ENCODE results near the gene LRCH3.
"Not testable (repeated sequence)": the region's sequence is repeated elsewhere in the genome, so short reads cannot be mapped to it uniquely, and the experiment has no call there.

Gene LRCH3

DNA sequence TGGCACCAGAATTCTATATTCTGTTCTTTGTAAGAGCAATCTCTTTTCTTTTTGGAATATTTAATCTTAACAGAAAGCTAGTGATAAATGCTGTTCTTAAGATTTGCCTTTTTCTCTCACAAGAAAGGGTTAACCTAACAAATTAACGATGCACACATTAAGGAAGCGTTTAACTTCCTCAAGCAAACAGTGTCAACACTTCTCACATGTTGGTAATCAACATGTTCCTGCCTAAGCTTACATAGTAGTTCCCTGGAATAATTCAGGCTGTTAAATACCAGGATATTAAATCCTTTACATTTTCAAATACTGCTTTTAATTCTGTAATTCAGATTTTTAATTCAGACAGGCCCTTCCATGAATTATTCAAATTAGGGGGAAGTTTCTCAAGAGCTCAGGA lies 91.5 kb downstream of the LRCH3 start:
- no peak for DNase-seq (ENCODE audit: low read depth in 2 of 2)

DNA sequence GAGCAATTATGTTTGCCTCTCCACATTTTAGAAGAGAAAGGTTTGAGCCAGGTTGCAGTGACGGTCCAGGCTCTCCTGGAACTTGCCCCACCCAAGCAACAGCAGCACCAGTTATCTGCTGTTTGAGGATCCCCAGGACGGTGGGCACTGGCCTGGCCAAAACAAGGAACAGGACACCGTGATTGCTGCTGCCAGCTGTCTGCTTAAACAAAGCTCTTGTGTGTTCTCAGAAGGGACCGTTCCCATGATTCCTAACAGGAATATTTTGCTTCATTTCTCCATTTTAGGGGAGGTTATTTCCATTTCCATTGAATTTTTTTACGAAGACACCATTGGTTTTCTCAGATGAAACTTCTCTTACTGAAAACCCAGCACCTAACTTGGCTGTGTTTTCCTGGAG lies 92.5 kb downstream of the LRCH3 start:
- no peak for DNase-seq (ENCODE audit: low read depth in 2 of 2)

DNA sequence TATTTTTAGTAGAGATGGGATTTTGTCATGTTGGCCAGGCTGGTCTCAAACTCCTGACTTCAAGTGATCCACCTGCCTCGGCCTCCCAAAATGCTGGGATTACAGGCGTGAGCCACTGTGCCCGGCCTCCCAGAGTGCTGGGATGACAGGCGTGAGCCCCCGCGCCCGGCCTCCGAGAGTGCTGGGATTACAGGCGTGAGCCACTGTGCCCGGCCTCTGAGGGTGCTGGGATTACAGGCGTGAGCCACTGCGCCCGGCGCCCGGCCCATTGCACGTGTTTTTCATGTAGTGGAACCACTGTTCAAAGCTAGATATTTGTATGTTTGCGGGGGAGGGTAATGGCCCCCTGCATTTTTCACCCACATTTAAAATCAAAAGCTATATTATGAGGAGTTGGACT lies 93.3 kb downstream of the LRCH3 start:
- not testable (repeated sequence) for DNase-seq (ENCODE audit: low read depth in 2 of 2)

DNA sequence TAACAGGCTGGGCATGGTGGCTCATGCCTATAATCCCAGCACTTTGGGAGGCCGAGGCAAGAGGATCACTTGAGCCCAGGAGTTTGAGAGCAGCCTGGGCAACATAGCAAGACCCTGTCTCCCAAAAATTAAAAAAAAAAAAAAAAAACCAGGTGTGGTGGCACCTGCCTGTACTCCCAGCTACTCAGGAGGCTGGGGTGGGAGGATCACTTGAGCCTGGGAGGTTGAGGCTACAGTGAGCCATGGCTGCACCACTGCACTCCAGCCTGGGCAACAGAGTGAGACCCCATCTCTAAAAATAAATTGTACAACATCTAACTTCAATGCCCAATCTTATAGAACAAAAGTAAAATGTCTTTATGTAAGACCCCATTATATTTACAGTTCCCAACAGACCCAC lies 95.0 kb downstream of the LRCH3 start:
- DNase-seq (ENCODE audit: low read depth in 2 of 2): not testable (repeated sequence)

DNA sequence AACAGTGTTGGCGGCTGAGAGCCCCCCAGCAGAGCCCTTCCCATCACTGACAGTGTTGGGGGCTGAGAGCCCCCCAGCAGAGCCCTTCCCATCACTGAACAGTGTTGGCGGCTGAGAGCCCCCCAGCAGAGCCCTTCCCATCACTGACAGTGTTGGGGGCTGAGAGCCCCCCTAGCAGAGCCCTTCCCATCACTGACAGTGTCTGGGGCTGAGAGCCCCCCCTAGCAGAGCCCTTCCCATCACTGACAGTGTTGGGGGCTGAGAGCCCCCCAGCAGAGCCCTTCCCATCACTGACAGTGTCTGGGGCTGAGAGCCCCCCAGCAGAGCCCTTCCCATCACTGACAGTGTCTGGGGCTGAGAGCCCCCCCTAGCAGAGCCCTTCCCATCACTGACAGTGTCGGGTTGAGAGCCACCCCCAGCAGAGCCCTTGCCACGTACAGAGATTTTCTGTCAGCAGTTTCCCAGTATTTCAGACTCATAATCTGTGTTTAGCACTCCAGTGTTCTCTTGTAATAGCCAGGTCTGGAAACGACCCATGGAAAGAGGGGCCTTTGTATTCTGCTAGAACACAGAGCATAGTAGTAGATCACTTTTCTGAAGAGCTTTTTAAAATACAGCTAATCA lies 96.5 kb downstream of the LRCH3 start:
- DNase-seq (ENCODE audit: low read depth in 2 of 2): not testable (repeated sequence)

DNA sequence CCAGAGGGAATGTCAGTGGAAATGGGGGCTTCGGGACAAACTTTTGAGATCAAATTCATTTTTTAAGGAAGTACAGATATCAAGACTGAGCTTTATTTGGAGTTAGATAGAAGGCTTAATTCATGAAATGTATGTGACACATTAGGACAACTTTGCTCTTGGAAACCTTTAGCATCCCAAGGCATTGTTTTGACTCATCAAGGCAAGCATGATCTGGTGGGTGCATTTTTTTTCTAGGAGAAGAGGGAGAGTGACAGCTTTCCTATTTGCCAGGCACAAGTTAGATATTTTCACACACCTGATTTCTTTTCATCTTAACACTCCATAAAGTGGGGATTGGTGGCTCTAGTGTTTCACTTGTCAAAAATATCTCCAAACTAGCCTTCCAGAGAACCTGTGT lies 97.5 kb downstream of the LRCH3 start:
- DNase-seq (ENCODE audit: low read depth in 2 of 2): no peak

DNA sequence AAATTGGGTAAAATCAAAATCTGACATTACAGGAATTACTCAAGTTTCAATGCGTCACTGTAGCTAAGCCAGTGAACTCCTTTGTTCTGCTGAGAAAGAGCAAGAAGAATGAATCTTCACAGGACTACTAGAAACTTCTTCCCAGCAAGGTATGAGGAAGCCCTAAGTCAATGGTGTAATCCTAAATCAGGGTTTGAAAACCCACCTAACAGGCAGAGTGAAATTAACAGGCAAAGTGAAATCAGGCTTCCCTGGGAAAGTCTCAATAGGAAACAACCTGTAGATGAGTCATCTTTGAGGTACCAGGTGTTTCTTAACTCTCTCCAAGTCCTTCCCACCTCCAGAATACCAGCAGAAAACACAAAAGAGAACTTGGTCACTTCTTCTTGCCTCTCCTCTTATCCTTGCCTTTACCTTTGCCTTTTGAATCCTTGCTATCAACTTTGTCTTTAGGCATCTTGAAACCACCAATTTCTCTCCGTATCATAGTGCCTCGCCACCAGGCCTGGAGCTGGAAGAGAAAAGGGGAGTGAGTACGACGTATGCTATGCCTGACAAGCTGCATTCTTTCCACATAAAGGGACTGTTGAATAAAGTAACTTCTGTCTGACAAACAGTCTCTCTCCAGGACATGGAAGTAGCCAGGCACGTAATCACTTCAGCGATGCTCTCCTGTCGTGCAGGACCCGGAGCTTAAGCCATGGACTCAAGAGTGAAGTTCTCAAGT lies 98.3 kb downstream of the LRCH3 start:
- DNase-seq (ENCODE audit: low read depth in 2 of 2): no peak

DNA sequence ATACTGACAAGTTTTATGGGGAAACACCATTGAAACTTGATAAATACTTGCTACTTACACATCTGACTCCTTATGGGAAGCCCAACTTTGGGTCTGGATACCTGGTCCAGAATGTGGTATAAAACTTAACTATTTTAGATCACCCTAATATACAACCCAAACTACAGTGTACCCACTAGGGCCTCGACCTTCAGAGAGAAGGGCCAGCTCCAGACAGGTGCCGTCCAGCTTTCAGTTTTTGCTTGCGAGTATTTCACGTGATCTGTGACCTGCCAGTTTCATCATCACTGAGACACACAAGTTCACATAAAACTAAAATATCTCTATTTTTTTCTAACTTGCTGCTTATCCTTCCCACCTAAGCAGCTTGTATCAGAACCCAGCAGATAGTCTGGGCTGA lies 99.6 kb downstream of the LRCH3 start:
- DNase-seq (ENCODE audit: low read depth in 2 of 2): no peak

DNA sequence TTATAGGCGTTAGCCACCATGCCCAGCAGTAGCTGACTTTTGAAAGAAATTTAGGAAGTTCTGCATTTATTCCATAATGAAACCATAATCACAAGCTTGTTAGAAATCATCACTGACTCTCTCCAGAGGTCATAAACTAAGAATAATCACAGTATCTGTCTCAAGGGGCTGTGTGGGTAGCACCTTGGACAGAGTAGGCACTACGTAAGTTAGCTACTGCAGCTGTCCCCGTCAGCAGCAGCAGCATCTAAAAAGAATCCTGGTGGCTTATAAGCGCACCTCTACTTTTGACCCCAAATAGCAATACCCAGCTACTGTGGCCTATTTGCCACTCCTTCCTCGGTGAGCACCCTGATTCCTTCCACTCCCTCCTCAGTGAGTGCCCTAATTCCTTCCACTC lies 101.1 kb downstream of the LRCH3 start:
- no peak for DNase-seq (ENCODE audit: low read depth in 2 of 2)

DNA sequence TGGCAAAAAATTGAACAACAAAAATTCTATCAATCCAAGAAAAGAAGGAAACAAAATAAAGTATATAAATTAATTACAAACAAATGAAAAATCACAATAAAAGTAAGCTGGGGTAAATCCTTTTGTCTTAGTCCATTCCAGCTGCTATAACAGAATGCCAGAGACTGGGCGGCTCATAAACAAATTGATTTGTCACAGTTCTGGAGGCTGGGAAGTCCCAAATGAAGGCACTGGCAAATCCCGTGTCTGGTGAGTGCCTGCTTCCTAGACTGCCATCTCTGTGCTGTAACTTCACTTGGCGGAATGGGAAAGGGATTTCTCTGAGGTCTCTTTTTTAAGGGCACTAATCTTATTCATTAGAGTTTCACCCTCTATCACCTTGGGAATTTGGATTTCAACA lies 105.4 kb downstream of the LRCH3 start:
- no peak for DNase-seq (ENCODE audit: low read depth in 2 of 2)

DNA sequence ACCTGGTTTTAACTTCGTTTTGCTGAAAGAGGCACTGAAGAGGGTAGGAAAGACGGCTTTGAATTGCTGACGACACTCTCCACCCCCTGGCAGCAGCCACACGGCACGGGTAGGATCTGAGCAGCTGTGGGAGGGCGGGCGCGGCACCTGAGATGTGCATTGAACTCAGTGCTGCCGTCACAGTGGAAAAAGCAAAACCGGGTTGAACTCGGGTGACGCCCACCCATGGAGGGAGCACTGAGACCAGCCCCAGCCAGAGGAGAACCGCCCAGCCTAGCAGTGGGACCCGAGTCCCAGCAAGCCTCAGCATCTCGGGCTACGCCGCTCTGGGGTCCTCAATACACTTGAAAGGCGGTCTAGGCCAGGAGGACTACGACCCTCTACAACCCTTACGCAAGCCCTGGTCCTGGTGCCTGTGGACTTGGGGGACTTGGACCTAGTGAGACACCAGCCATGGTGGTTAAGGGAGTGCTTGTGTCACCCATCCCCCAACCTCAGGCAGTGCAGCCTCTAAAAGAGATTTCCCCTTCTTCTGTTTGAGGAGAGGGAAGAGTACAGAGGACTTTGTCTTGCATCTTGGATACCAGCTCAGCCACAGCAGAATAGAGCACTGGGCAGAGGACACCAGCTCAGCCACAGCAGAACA lies 108.9 kb downstream of the LRCH3 start:
- DNase-seq (ENCODE audit: low read depth in 2 of 2): no peak

DNA sequence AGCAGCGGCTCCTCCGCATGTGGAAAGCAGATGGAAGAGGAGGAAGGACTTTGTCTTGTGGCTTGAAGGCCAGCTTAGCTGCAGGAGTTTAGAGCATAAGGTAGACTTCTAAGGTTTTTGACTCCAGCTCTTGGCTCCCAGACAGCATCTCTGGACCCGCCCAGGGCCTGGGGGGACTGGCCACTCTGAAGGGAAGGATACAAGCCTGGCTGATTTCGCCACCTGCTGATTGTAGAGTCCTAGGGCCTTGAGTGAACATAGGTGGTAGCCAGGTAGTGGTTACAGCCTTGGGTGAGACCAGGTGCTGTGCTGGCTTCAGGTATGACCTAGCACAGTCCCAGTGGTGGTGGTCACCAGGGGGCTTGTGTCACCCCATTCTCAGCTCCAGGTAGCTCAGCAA lies 110.6 kb downstream of the LRCH3 start:
- DNase-seq (ENCODE audit: low read depth in 2 of 2): no peak

DNA sequence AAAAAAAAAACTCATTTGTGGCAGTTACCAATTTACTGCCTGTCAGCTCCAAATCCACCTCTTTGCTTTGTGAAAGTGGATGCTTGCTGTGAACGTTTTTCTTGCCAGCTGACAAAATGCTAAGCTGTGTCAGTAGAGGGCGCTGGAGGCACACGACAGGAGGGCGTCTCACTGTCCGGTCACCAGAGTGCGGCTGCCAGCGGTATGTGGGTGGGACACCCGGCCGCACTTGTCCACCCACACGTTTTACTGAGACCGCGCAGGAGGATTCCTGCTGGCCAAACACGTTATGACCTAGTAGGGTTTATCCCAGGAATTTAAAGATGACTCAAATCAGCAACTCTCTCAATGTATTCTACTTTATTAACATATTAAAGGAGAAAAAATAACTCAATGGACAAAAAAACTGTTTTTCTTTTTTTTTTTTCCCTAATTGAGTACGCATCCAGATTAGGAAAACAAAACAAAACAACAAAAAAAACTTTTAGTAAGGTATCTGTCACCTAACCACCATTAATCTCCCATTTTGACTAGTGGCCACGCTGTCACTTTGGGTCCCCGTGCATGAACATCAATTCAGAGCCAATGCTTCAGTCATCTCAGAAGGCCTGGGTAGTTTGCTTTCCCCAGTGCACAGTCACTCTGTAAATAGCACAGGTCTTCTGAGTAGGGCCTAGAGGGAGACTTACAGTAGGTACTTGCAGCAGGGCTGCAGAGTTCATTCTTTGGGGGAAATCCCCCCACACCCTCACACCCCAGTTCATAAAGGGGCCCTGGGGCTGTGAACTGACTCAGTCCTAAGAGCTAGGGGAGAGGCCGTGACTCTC lies 115.2 kb downstream of the LRCH3 start:
- peak; percentile 55 to 57 for DNase-seq (ENCODE audit: low read depth in 2 of 2)

DNA sequence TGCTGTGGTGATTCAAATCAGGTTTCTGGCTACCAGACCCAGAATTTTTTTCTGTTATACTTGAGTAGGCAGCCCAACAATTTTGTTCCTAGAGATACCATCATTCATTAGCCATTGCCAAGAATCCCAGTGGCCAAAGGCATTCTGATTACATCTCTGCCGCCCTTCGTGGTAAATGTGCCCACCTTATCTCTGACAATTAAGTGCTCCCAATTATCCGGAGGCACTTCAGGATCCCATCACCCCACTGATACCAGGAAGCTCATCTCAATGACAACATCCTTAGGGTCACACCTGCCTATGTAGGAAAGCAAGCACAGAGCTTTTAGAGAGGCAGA lies 115.8 kb downstream of the LRCH3 start:
- DNase-seq (ENCODE audit: low read depth in 2 of 2): no peak

DNA sequence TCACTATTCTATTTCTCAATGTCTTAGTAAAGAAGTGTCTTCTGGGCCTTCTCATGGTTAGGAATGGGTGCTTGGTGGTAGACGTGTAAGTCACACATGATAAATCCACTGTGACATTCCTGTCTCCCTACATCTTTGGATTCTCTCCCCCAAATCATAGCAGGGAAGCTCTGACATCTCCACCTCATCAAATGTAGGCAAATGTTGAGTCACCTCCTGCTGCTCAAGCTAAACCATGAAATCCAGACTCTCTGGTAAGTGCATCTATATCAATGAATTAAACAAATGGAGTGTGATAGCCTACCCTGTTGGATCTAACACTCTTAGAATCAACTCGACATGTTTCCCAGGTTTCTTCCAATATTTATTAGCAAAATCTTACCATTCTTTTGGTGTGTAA lies 116.1 kb downstream of the LRCH3 start:
- no peak for DNase-seq (ENCODE audit: low read depth in 2 of 2)

DNA sequence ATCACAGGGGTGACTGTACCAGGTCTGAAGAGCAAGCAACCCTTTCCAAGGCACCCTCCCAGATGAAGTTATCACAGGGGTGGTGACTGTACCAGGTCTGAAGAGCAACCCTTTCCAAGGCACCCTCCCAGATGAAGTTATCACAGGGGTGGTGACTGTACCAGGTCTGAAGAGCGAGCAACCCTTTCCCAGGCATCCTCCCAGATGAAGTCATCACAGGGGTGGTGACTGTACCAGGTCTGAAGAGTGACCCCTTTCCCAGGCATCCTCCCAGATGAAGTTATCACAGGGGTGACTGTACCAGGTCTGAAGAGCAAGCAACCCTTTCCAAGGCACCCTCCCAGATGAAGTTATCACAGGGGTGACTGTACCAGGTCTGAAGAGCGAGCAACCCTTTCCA lies 117.5 kb downstream of the LRCH3 start:
- DNase-seq (ENCODE audit: low read depth in 2 of 2): not testable (repeated sequence)

DNA sequence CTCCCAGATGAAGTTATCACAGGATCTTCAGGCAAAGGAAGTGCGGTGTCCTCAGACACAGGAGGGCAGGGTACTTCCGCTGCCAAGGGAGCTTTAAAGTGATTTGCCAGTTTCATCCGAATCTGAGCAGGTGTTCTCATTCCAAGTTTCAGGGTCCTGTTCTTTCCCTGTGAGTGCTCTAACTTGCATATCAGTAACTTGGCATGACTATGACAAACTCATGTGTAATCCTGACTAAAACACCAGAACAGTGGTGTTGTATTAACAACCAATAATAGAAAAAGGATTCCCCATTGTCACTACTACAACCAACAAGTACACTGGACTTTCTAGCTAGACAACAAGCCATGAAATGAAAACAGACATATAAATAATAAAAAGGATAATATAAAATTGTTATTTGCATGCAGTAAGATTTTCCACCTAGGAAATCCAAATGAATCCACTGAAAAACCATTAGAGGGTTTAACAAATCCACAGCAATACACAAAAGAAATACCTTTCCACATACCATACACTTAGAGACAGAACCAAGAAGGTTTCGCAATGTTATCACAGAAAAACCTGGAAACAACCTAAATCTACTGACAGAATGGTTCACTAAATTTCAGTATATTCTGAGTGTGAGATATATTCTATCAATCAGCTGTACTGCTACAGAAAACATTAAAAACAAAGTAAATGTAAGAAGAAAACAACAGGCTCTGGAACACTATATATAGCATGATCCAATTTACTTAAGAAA lies 118.1 kb downstream of the LRCH3 start:
- no peak for DNase-seq (ENCODE audit: low read depth in 2 of 2)

DNA sequence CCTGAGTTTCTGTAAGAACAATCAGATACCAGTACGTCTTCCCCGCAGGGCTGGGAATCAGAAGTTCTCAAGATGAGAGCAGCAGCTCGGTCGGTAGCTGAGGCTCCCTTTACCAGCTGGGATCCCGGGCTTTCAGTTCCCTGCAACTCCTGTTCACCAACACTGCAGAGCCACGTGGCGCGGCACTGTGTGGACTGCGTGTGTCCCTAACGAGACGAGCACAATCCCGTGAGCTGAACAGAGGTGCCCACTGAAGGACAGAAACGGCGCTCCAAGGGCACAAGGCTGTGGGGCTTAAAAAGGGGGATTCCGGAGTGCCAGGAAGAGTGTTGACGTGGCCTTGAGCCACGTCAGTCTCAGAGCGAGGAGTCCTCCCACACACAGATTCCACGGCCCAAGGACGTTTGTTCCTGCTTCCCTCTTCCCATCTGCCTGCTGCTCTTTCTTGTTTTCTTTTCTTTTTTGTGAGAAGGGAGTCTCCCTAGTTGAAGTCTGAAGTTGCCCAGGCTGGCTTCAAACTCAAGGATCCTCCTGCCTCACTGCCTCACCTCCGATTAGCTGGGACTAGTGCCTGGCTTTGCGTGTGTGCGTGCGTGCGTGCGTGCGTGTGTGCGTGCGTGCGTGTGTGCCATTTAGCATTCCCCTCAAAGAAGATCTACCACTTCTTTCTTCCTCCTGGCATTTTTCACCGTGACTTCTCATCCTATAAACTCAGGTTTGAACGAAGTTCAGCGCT lies 121.9 kb downstream of the LRCH3 start:
- DNase-seq (ENCODE audit: low read depth in 2 of 2): no peak

DNA sequence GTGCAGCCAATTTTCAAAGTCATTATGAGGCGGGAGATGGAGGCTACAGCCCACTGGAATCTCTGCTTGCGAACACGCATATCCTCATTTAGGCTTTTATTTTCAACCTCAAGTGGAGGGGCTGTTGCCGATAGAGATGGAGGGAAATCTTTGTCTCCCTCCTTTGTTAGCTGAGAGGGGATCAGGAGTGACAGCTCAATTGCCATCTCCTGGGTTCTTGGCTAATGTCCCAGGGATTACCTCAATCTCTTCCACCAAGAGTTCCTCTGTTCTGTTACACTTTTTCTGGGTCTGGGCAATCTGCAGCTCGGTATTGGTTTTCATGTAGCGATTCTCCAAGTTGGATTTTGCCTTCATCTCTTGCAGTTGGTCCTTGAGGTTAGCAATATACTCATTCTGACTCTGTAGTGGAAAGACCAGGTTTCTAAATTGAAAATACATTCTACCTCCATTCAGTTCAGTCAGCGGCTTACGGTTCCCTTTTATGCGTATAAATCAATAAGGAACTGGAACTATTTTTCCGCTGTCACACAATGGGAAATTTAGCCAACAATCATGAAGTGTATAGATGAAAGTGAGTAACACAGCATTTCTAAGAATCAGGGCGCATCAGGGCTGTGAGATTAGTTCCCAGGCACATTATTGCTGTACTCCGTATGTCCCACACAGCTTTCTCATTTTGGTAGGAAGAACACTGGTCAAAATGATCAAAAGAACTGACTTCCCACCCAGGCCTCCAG lies 122.8 kb downstream of the LRCH3 start:
- no peak for DNase-seq (ENCODE audit: low read depth in 2 of 2)

Data from activated CD8-positive, alpha-beta memory T cell treated with anti-CD3 and anti-CD28 coated beads for 4 hours (primary cell).